WTC11 (cell line): Measurements from ENCODE around the gene ETNK1. TPM values are rescaled to one million over a fixed set of nuclear protein-coding genes. Genes with fewer than 3 reads are reported as not detected.

Experiments
- ATAC-seq: fragments of 200-7000 bp; cut with Tn5 transposase; 2 replicates; pipeline ENCODE4 v1.10.0; 2021; ENCODE audit warnings: mild to moderate bottlenecking, moderate library complexity
- CTCF ChIA-PET: fragments of 300-600 bp; sonication (Branson Sonifier 250); formaldehyde crosslinking; loops from one replicate; lab custom pipeline; 2021; ENCODE audit warnings: antibody characterized with exemption; lab: Charles Lee
- POLR2A ChIA-PET: fragments of 350-600 bp; sonication (Branson Sonifier 250); formaldehyde crosslinking; loops from one replicate; lab custom pipeline; 2021; ENCODE audit warnings: antibody characterized with exemption; lab: Charles Lee
- DNase-seq: peaks from one replicate; pipeline ENCODE4 v3.0.0; 2021; ENCODE audit warnings: low spot score
- H3K27ac Mint-ChIP-seq: 2 replicates; pipeline ENCODE4 v1.8.0; 2021; ENCODE audit warnings: mixed read lengths
- H3K27me3 Mint-ChIP-seq: 2 replicates; pipeline ENCODE4 v1.8.0; 2021; ENCODE audit warnings: low read depth, mild to moderate bottlenecking, moderate library complexity, mixed read lengths
- H3K36me3 Mint-ChIP-seq: 2 replicates; pipeline ENCODE4 v1.8.0; 2021; ENCODE audit warnings: mixed read lengths
- H3K4me1 Mint-ChIP-seq: 2 replicates; pipeline ENCODE4 v1.8.0; 2022; ENCODE audit warnings: mixed read lengths
- H3K4me3 Mint-ChIP-seq: 2 replicates; pipeline ENCODE4 v1.8.0; 2021; ENCODE audit warnings: mild to moderate bottlenecking, moderate library complexity, mixed read lengths
- H3K9me3 Mint-ChIP-seq: 2 replicates; pipeline ENCODE4 v1.8.0; 2021; ENCODE audit warnings: mixed read lengths
- ESRRA ChIP-seq: sonication (generic); formaldehyde crosslinking; IDR thresholded peaks from 2 replicates; pipeline ENCODE4 v1.8.1; 2022; ENCODE audit warnings: mild to moderate bottlenecking, missing genetic modification reagents, borderline replicate concordance
- GRHL2 ChIP-seq: fragments of 250-450 bp; sonication (Bioruptor Pico); IDR thresholded peaks from 2 replicates; pipeline ENCODE4 v1.8.0; 2022; ENCODE audit warnings: mild to moderate bottlenecking, moderate library complexity; ENCODE audit not compliant: insufficient replicate concordance, severe bottlenecking
- GTF2I ChIP-seq: fragments of 250-450 bp; sonication (Bioruptor Pico); conservative IDR thresholded peaks from 2 replicates; pipeline ENCODE4 v1.4.0; 2021; ENCODE audit warnings: mild to moderate bottlenecking
- HMGA2 ChIP-seq: fragments of 250-450 bp; sonication (Bioruptor Pico); IDR thresholded peaks from 2 replicates; pipeline ENCODE4 v1.4.0; 2021; ENCODE audit warnings: mild to moderate bottlenecking, moderate library complexity
- IRF2 ChIP-seq: sonication (generic); formaldehyde crosslinking; IDR thresholded peaks from 2 replicates; pipeline ENCODE4 v1.8.0; 2022; ENCODE audit warnings: low read depth, missing genetic modification reagents, borderline replicate concordance
- MXD4 ChIP-seq: fragments of 250-450 bp; sonication (Bioruptor Pico); IDR thresholded peaks from 2 replicates; pipeline ENCODE4 v1.8.0; 2021; ENCODE audit warnings: mild to moderate bottlenecking, moderate library complexity, borderline replicate concordance
- NFYB ChIP-seq: sonication (generic); formaldehyde crosslinking; conservative IDR thresholded peaks from 2 replicates; pipeline ENCODE4 v1.8.0; 2022; ENCODE audit warnings: low read depth, missing genetic modification reagents
- NR2C2 ChIP-seq: sonication (generic); formaldehyde crosslinking; IDR thresholded peaks from 2 replicates; pipeline ENCODE4 v1.8.0; 2022; ENCODE audit warnings: mild to moderate bottlenecking, missing genetic modification reagents
- NR3C1 ChIP-seq: sonication (generic); formaldehyde crosslinking; conservative IDR thresholded peaks from 2 replicates; pipeline ENCODE4 v1.8.1; 2023; ENCODE audit warnings: low read depth, mild to moderate bottlenecking, missing genetic modification reagents
- RELA ChIP-seq: sonication (generic); formaldehyde crosslinking; IDR thresholded peaks from 2 replicates; pipeline ENCODE4 v1.8.1; 2022; ENCODE audit warnings: missing genetic modification reagents, mild to moderate bottlenecking, borderline replicate concordance
- TEAD1 ChIP-seq: sonication (generic); formaldehyde crosslinking; IDR thresholded peaks from 2 replicates; pipeline ENCODE4 v1.8.0; 2022; ENCODE audit warnings: mild to moderate bottlenecking, missing genetic modification reagents
- TEAD4 ChIP-seq: sonication (generic); formaldehyde crosslinking; IDR thresholded peaks from 2 replicates; pipeline ENCODE4 v1.8.0; 2022; ENCODE audit warnings: mild to moderate bottlenecking, missing genetic modification reagents
- ZNF121 ChIP-seq: sonication (generic); formaldehyde crosslinking; IDR thresholded peaks from 2 replicates; pipeline ENCODE4 v1.8.0; 2023; ENCODE audit warnings: missing genetic modification reagents
- ZNF138 ChIP-seq: sonication (generic); formaldehyde crosslinking; conservative IDR thresholded peaks from 2 replicates; pipeline ENCODE4 v1.8.1; 2022; ENCODE audit warnings: mild to moderate bottlenecking, moderate library complexity, missing genetic modification reagents
- ZNF219 ChIP-seq: sonication (generic); formaldehyde crosslinking; IDR thresholded peaks from 2 replicates; pipeline ENCODE4 v1.8.0; 2023; ENCODE audit warnings: missing genetic modification reagents, mild to moderate bottlenecking, borderline replicate concordance
- total RNA-seq: library from RNA; stranded (reverse); gene quantifications from 3 replicates; pipeline ENCODE4 v1.2.3, GENCODE V29; 2021
- TF ChIP-seq, protein P1 (sequence below): fragments of 250-450 bp; sonication (Bioruptor Pico); IDR thresholded peaks from 2 replicates; pipeline ENCODE4 v2.1.2; 2022; ENCODE audit warnings: mild to moderate bottlenecking, moderate library complexity
- TF ChIP-seq, protein P2 (sequence below): sonication (generic); formaldehyde crosslinking; IDR thresholded peaks from 2 replicates; pipeline ENCODE4 v1.8.1; 2023; ENCODE audit warnings: mild to moderate bottlenecking, missing genetic modification reagents
- TF ChIP-seq, protein P3 (sequence below): sonication (generic); formaldehyde crosslinking; IDR thresholded peaks from 2 replicates; pipeline ENCODE4 v1.8.1; 2023; ENCODE audit warnings: mild to moderate bottlenecking, missing genetic modification reagents, moderate library complexity
- TF ChIP-seq, protein P4 (sequence below): sonication (generic); formaldehyde crosslinking; IDR thresholded peaks from 2 replicates; pipeline ENCODE4 v1.8.0; 2023; ENCODE audit warnings: mild to moderate bottlenecking, missing genetic modification reagents
- TF ChIP-seq, protein P5 (sequence below): sonication (generic); formaldehyde crosslinking; IDR thresholded peaks from 2 replicates; pipeline ENCODE4 v1.8.1; 2022; ENCODE audit warnings: mild to moderate bottlenecking, missing genetic modification reagents, moderate library complexity, borderline replicate concordance

Gene ETNK1
- total RNA-seq, 1 experiment from 2014 or later = 81.3 TPM

DNA sequence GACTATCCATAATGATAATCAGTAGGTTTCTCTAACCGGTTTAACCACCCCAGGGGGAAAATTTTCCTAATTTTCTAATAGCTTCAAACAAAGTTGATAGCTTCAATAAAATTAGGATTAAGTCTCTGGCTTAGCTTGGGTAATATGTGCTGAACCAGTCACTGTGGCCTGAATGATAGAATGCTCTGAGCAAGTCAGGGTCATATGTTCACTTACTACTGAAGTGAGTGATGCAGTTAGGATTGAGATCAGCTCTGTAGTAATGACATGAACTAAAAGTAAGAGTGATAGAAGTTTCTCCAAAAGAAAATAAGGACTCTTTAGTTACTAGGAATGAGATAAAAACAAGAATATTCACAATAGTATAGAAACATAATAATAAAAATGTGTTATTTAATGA lies 32.6 kb downstream of the ETNK1 start:
- Mint-ChIP-seq H3K27ac (no peak overlapping the region), H3K4me3 (no peak overlapping the region), H3K9me3 (no peaks in the 10 kb centered on the region), H3K36me3 (peaks cover 17% of the 10 kb centered on the region)
- ATAC-seq = no peak
- ChIA-PET POLR2A (no interaction called here), CTCF (interaction anchor here (1.0 kb wide), 1 partner anchor 214 kb away, joined by 4 read pairs; no protein-coding TSS in a partner anchor)
- TF ChIP-seq, protein P1, sequence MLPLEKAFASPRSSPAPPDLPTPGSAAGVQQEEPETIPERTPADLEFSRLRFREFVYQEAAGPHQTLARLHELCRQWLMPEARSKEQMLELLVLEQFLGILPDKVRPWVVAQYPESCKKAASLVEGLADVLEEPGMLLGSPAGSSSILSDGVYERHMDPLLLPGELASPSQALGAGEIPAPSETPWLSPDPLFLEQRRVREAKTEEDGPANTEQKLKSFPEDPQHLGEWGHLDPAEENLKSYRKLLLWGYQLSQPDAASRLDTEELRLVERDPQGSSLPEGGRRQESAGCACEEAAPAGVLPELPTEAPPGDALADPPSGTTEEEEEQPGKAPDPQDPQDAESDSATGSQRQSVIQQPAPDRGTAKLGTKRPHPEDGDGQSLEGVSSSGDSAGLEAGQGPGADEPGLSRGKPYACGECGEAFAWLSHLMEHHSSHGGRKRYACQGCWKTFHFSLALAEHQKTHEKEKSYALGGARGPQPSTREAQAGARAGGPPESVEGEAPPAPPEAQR (CRISPR knock-in tag) = no peak
- TF ChIP-seq, protein P2, sequence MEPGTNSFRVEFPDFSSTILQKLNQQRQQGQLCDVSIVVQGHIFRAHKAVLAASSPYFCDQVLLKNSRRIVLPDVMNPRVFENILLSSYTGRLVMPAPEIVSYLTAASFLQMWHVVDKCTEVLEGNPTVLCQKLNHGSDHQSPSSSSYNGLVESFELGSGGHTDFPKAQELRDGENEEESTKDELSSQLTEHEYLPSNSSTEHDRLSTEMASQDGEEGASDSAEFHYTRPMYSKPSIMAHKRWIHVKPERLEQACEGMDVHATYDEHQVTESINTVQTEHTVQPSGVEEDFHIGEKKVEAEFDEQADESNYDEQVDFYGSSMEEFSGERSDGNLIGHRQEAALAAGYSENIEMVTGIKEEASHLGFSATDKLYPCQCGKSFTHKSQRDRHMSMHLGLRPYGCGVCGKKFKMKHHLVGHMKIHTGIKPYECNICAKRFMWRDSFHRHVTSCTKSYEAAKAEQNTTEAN (CRISPR knock-in tag) = no peak
- no peak for TF ChIP-seq GRHL2 (CRISPR knock-in tag)
- TF ChIP-seq, all 79 proteins: peak for 0
- Mint-ChIP-seq H3K27me3 (no peaks in the 10 kb centered on the region), H3K4me1 (peaks cover 22% of the 10 kb centered on the region)
- no peak for DNase-seq

DNA sequence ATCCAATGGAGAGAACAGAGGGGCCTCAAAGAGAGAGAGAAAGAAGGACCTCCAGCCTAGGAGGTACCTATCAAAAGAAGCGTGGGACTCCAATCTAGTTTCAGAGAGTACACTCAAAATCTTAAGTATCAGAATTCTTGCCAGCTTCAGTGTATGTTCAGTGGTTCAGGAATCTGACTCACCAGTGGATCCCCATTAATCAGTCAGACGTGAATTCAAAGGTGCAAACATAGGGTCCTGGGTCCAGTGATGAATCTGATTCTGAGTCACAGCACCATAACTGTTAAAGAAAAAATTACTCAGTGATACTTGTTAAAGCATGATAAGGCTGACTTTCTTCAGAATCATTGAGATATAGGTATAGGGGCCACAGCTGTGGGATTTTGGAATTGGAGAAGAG lies 33.2 kb downstream of the ETNK1 start:
- ChIA-PET POLR2A (no interaction called here), CTCF (interaction anchor here (1.0 kb wide), 1 partner anchor 215 kb away, joined by 4 read pairs; no protein-coding TSS in a partner anchor)
- H3K4me1 Mint-ChIP-seq = peaks cover 15% of the 10 kb centered on the region
- H3K4me3 Mint-ChIP-seq = no peak overlapping the region
- H3K27ac Mint-ChIP-seq = peak overlapping the region; percentile 55
- H3K36me3 Mint-ChIP-seq = peaks cover 18% of the 10 kb centered on the region
- no peak for ATAC-seq
- TF ChIP-seq ESRRA (CRISPR knock-in tag) (no peak), NR2C2 (CRISPR knock-in tag) (no peak), NR3C1 (no peak), RELA (CRISPR knock-in tag) (no peak)
- no peaks in the 10 kb centered on the region for H3K27me3 Mint-ChIP-seq
- no peak for DNase-seq
- no peaks in the 10 kb centered on the region for H3K9me3 Mint-ChIP-seq

DNA sequence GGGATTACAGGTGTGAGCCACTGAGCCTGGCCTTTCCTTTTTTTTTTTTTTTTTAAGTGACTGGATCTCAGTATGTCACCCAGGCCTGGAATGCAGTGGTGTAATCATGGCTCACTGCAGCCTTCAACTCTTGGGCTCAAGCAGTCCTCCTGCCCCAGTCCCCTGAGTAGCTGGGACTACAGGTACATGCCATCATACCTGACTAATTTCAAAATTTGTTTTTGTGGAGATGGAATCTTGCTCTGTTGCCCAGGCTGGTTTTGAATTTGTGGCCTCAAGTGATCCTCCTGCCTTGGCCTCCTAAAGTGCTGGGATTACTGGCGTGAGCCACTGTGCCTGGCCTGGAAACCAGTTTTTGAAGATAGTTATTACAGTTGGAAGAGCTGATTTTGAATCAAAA lies 37.4 kb downstream of the ETNK1 start:
- H3K4me1 Mint-ChIP-seq = peaks cover 10% of the 10 kb centered on the region; the same call in 1 of the 2 replicates
- ChIA-PET POLR2A (interaction anchor here (0.7 kb wide), 1 partner anchor 452 kb away, joined by 5 read pairs; no protein-coding TSS in a partner anchor), CTCF (interaction anchor here (0.7 kb wide), 1 partner anchor 118 kb away, joined by 4 read pairs; the partner anchor contains the start of gene C2CD5)
- H3K9me3 Mint-ChIP-seq = no peaks in the 10 kb centered on the region
- peaks cover 20% of the 10 kb centered on the region for H3K36me3 Mint-ChIP-seq
- no peak overlapping the region for H3K27ac Mint-ChIP-seq
- no peaks in the 10 kb centered on the region for H3K27me3 Mint-ChIP-seq
- no peak overlapping the region for H3K4me3 Mint-ChIP-seq
- no peak for DNase-seq
- TF ChIP-seq ZNF219 (CRISPR knock-in tag) = no peak
- TF ChIP-seq ZNF121 = 0 out of 2 replicates have a peak, but pooled peaks have one; percentile 19
- no peak for ATAC-seq

DNA sequence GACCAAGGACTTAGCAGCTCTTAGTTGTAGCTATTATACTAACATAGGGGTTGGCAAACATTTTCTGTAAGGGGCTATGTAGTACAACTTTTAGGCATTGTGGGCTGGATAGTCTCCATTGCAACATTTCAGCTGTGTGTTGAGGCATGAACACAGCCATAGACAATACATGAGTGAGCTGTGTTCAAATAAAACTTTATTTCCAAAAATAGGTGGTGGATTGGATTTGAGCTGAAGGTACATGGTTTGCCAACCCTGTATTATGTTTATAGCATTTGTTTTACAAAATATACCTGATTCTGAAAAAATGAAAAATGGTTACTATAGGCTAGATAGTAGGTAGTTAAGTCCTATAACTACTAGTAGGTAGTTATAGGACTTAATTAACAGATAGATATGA lies 40.5 kb downstream of the ETNK1 start:
- peaks cover 19% of the 10 kb centered on the region for H3K36me3 Mint-ChIP-seq
- ChIA-PET POLR2A (no interaction called here), CTCF (interaction anchor here (0.6 to 1.1 kb wide), 2 partner anchors 19 to 65 kb away, joined by 3 read pairs; no protein-coding TSS in a partner anchor)
- ATAC-seq = no peak
- H3K4me3 Mint-ChIP-seq = no peak overlapping the region
- no peaks in the 10 kb centered on the region for H3K27me3 Mint-ChIP-seq
- no peaks in the 10 kb centered on the region for H3K9me3 Mint-ChIP-seq
- H3K27ac Mint-ChIP-seq = no peak overlapping the region
- no peak for TF ChIP-seq TEAD4 (CRISPR knock-in tag)
- TF ChIP-seq, protein P3, sequence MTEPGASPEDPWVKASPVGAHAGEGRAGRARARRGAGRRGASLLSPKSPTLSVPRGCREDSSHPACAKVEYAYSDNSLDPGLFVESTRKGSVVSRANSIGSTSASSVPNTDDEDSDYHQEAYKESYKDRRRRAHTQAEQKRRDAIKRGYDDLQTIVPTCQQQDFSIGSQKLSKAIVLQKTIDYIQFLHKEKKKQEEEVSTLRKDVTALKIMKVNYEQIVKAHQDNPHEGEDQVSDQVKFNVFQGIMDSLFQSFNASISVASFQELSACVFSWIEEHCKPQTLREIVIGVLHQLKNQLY (CRISPR knock-in tag) = no peak
- no peak for TF ChIP-seq GTF2I
- TF ChIP-seq NFYB (CRISPR knock-in tag) = no peak
- TF ChIP-seq GRHL2 (CRISPR knock-in tag) = no peak
- no peak for TF ChIP-seq HMGA2 (CRISPR knock-in tag)
- no peak for TF ChIP-seq MXD4
- TF ChIP-seq, protein P4, sequence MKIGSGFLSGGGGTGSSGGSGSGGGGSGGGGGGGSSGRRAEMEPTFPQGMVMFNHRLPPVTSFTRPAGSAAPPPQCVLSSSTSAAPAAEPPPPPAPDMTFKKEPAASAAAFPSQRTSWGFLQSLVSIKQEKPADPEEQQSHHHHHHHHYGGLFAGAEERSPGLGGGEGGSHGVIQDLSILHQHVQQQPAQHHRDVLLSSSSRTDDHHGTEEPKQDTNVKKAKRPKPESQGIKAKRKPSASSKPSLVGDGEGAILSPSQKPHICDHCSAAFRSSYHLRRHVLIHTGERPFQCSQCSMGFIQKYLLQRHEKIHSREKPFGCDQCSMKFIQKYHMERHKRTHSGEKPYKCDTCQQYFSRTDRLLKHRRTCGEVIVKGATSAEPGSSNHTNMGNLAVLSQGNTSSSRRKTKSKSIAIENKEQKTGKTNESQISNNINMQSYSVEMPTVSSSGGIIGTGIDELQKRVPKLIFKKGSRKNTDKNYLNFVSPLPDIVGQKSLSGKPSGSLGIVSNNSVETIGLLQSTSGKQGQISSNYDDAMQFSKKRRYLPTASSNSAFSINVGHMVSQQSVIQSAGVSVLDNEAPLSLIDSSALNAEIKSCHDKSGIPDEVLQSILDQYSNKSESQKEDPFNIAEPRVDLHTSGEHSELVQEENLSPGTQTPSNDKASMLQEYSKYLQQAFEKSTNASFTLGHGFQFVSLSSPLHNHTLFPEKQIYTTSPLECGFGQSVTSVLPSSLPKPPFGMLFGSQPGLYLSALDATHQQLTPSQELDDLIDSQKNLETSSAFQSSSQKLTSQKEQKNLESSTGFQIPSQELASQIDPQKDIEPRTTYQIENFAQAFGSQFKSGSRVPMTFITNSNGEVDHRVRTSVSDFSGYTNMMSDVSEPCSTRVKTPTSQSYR = no peak
- TF ChIP-seq TEAD1 = no peak
- no peak for TF ChIP-seq IRF2 (CRISPR knock-in tag)
- no peak for TF ChIP-seq ZNF138 (CRISPR knock-in tag)
- TF ChIP-seq, protein P5, sequence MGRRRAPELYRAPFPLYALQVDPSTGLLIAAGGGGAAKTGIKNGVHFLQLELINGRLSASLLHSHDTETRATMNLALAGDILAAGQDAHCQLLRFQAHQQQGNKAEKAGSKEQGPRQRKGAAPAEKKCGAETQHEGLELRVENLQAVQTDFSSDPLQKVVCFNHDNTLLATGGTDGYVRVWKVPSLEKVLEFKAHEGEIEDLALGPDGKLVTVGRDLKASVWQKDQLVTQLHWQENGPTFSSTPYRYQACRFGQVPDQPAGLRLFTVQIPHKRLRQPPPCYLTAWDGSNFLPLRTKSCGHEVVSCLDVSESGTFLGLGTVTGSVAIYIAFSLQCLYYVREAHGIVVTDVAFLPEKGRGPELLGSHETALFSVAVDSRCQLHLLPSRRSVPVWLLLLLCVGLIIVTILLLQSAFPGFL (CRISPR knock-in tag) = no peak
- TF ChIP-seq, all 79 proteins: peak for 0
- no peak for DNase-seq
- H3K4me1 Mint-ChIP-seq = peaks cover 3% of the 10 kb centered on the region; the same call in 1 of the 2 replicates
